ENCODE data around the gene PROX2.

DNA sequence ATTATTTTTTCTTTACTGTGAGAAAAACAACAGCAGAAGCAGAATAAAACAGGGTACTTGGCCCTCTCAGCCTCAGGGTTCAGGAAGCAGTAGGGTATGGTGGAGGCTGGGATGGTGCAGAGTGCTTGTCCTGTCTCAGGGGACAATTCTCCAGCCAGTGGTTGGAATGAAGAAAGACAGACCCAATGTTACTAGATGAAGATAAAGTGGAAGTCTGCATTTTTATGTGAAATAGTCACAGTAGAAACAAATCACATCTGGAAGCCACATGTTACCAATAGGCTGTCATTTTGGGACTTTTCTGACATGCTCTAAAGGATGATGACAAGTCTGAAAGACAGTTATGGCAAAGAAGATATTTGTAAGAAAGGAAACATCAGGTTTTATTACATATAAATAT lies 32.3 kb downstream of the PROX2 start:
- TF ChIP-seq, protein P1, sequence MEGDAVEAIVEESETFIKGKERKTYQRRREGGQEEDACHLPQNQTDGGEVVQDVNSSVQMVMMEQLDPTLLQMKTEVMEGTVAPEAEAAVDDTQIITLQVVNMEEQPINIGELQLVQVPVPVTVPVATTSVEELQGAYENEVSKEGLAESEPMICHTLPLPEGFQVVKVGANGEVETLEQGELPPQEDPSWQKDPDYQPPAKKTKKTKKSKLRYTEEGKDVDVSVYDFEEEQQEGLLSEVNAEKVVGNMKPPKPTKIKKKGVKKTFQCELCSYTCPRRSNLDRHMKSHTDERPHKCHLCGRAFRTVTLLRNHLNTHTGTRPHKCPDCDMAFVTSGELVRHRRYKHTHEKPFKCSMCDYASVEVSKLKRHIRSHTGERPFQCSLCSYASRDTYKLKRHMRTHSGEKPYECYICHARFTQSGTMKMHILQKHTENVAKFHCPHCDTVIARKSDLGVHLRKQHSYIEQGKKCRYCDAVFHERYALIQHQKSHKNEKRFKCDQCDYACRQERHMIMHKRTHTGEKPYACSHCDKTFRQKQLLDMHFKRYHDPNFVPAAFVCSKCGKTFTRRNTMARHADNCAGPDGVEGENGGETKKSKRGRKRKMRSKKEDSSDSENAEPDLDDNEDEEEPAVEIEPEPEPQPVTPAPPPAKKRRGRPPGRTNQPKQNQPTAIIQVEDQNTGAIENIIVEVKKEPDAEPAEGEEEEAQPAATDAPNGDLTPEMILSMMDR (IDR thresholded peaks at IDR 0.05 in 8 of 11, conservative IDR thresholded peaks at IDR 0.05 in 3 of 11) = no peak
- TF ChIP-seq POLR2A (IDR thresholded peaks at IDR 0.05) = no peak
- TF ChIP-seq POLR2AphosphoS5 (IDR thresholded peaks at IDR 0.05) = no peak

Data from spleen (tissue), 7 donors.